Measurements from ENCODE around the gene GSTM3.
"Not testable (repeated sequence)": the region's sequence is repeated elsewhere in the genome, so short reads cannot be mapped to it uniquely, and the experiment has no call there.

Gene GSTM3

DNA sequence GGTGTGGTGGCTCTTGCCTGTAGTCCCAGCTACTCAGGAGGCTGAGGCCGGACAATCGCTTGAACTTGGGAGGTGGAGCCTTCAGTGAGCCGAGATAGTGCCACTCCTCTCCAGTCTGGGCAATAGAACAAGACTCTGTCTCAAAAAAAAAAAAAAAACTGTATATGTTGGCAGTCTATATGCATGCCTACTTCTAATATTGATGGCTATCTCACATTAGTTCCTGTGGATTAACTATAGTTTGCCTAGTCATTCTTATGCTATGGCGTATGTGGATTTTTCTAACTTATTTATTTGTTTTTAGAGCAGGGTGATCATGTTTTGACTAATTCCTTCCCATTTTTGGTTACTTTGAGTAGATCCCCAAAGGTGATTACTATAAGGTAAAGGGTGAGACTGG lies 43.8 kb downstream of the GSTM3 start:
- DNase-seq (ENCODE audit: low spot score) = no peak

DNA sequence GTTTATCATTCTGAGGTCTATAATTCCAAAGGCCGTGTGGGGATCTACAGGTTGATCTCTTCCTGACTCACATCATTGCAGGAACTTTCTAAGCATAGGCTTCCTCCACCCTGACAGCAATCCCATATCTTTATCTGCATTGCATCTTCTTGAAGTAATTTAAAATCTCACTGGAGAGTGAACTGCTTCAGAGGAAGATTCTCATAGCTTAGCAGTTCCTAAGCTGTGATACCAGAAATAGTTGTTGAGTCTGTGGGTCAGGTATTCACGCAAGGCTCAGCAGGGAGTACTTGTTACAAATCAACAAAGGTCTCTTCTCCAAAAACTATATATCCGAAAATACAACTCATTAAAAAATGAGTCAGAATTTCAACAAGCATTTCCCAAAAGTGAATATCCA lies 45.7 kb downstream of the GSTM3 start:
- DNase-seq (ENCODE audit: low spot score) = not testable (repeated sequence)

DNA sequence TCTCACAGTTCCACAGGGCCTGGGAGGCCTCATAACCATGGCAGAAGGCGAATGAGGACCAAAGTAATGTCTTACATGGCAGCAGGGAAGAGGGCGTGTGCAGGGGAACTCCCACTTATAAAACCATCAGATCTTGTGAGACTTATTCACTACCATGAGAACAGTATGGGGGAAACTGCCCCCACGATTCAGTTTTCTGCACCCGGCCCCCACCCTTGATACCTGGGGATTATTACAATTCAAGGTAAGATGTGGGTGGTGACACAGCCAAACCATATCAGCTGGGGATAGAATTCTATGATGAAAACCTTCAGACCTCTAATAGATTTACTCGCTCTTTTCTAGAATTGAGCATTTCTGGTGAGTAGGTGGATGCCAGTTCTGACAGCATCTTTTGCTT lies 46.4 kb downstream of the GSTM3 start:
- not testable (repeated sequence) for DNase-seq (ENCODE audit: low spot score)

DNA sequence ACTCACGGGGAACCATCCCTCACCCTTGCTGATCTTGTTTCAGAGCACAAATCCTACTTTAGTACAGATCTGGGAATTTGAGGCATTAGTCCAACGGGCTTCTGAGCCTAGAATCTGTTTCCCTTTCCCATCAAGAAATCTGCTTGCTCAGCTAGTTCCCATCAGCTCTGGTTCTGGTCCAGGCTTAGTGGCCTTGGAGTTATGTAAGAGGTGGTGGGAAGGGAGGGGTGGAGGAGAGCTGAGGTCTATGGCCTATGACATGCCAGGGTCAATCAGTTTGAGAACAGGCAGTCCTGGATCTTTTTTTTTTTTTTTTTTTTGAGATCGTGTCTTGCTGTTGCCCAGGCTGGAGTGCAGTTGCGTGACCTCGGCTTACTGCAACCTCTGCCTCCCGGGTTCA lies 49.1 kb downstream of the GSTM3 start:
- DNase-seq (ENCODE audit: low spot score) = no peak

DNA sequence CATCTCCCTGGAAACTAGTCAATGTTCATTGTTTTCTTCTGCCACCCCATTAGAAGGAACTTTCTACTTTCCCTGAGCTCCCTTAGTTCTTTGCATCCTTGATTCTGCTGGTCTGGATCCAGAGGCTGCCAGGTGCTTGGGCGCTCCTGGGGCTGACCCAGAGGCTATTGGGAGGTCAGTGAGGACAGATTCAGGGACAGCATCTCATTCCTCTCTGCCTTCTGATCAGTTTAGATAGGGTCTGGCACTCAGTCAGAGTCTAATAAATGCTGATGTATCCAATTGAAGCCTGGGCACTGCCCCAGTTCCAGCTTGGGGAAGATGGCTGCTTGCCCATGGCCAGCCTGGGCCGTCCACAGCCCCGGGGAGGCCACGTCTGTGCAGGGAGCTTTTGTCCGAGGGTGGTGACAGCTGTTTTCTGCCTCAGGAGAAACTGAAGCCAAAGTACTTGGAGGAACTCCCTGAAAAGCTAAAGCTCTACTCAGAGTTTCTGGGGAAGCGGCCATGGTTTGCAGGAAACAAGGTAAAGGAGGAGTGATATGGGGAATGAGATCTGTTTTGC lies 50.9 kb downstream of the GSTM3 start:
- no peak for DNase-seq (ENCODE audit: low spot score)

DNA sequence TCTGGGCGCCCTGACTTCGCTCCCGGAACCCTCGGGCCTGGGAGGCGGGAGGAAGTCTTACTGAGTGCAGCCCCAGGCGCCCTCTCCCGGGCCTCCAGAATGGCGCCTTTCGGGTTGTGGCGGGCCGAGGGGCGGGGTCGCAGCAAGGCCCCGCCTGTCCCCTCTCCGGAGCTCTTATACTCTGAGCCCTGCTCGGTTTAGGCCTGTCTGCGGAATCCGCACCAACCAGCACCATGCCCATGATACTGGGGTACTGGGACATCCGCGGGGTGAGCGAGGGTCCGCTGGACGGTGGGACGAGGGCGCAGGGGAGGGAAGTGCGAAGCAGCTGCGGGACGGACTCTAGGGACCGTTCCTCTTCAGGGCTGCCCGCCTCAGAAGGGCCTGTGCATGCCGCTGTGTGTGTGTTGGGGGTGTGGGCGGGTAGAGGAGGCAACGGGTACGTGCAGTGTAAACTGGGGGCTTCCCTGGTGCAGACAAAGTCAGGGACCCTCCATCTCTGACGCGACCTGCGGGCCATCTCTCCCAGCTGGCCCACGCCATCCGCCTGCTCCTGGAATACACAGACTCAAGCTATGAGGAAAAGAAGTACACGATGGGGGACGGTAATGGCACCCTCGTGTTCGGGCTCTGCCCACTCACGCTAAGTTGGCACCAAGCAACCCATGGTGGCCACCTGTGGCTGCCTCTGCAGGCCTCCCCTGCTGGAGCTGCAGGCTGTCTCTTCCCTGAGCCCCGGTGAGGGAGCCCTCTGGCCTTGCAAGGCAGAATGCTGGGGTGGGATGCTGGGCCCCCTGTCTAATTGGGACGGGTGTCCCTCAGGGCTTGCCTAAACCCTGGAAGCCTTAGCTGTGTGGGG lies 53.0 kb downstream of the GSTM3 start, which contains the start of gene GSTM1:
Gene GSTM1 (plus strand): TSS at position 177 of the 859 bp plus-strand sequence. CDS start 57 bp downstream, at position 234.
- peak; percentile 58 for DNase-seq (ENCODE audit: low spot score)

DNA sequence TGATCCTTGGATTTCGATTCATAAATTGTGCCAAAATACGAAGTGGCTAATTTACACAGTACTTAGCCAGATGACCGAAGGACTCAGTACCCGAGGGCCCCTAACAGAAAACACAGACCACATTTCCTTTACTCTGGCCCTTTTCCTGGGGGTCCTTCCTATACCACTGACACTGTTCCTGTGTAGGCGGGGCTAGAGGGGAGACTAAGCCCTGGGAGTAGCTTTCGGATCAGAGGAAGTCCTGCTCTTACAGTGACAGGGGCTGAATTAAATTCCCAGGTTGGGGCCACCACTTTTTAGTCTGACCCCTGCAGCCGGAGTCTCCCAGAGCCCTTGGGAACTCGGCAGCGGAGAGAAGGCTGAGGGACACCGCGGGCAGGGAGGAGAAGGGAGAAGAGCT lies 53.7 kb downstream of the GSTM3 start:
- DNase-seq (ENCODE audit: low spot score) = not testable (repeated sequence)

DNA sequence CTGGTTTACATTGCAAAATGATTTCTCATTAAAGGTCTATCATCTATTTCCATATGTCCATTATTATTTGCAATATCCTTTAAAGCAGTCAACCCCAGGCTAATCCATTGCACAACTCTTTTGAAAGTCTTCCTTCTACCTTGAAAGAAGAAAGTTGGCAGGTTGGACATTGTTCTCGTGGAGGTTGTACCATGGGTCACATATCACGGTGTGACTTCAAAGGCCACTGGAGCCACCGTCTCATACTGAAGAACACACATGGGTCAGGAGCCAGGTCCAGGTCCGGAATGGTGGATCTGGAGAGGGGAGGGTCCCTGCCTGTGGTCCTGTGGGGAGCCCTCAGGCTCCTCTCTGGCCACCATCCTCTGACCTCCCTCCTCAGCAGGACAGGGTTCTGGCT lies 54.9 kb downstream of the GSTM3 start:
- DNase-seq (ENCODE audit: low spot score) = not testable (repeated sequence)

DNA sequence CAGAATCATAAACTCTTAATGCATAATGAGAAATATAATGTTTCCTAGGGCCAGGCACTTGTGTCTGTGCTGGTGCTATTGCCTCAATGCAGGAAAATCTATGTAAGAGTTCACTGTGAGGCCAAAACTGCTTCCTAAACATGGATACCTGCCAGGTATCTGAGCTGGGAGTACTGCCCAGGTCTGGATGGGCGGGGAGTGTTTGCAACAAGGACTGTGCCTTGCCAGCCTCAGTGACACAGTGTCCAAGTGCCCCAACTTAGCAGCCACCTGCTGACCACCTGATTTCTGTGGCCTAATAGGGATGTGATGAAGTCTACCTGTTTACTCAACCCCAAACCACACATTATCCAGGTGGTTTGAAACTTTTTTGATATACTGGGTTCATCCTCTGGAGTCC lies 55.4 kb downstream of the GSTM3 start:
- DNase-seq (ENCODE audit: low spot score) = not testable (repeated sequence)

DNA sequence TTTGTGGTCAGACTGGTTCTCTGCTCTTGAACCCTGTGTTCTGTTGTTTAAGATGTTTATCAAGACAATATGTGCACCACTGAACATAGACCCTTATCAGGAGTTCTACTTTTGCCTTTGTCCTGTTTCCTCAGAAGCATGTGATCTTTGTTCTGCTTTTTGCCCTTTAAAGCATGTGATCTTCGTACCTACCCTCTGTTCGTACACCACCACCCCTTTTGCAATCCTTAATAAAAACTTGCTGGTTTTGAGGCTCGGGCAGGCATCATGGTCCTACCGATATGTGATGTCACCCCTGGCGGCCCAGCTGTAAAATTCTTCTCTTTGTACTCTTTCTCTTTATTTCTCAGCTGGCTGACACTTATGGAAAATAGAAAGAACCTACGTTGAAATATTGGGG lies 56.1 kb downstream of the GSTM3 start:
- DNase-seq (ENCODE audit: low spot score) = not testable (repeated sequence)
